SK-N-SH (cell line): ENCODE data around the gene DTX2.

Experiments
- EP300 ChIP-seq, 2 experiments: IDR thresholded peaks; 2 replicates each; pipeline versions ENCODE4 v1.4.0 to v1.6.1; 2012; ENCODE audit warnings: borderline replicate concordance in 1 of 2, low read depth in 1 of 2, low read length in 1 of 2
- FOSL2 ChIP-seq: IDR thresholded peaks from 2 replicates; pipeline ENCODE4 v1.4.0; 2012; ENCODE audit warnings: low read depth, mild to moderate bottlenecking, moderate library complexity, borderline replicate concordance
- FOXJ3 ChIP-seq: sonication (generic); formaldehyde crosslinking; IDR thresholded peaks from 2 replicates; pipeline ENCODE4 v1.5.1; 2020; ENCODE audit warnings: mild to moderate bottlenecking, missing genetic modification reagents
- FOXM1 ChIP-seq: IDR thresholded peaks from 2 replicates; pipeline ENCODE4 v1.4.0; 2012; ENCODE audit warnings: low read depth, mild to moderate bottlenecking
- GABPA ChIP-seq: IDR thresholded peaks from 2 replicates; pipeline ENCODE4 v1.4.0; 2012; ENCODE audit warnings: low read depth, mild to moderate bottlenecking
- POLR2AphosphoS5 ChIP-seq: IDR thresholded peaks from 2 replicates; pipeline ENCODE4 v1.6.1; 2012; ENCODE audit warnings: low read depth, low read length
- RCOR1 ChIP-seq: fragments of 150-350 bp; IDR thresholded peaks from 2 replicates; pipeline ENCODE4 v1.6.1; 2017; ENCODE audit warnings: antibody characterized with exemption, low read length
- TAF1 ChIP-seq: IDR thresholded peaks from 2 replicates; pipeline ENCODE4 v1.6.1; 2012; ENCODE audit warnings: low read depth, mild to moderate bottlenecking, low read length, moderate library complexity, borderline replicate concordance
- TCF12 ChIP-seq: IDR thresholded peaks from 2 replicates; pipeline ENCODE4 v1.4.0; 2012
- TF ChIP-seq, protein P1 (sequence below): fragments of 200-600 bp; sonication (generic); IDR thresholded peaks from 2 replicates; pipeline ENCODE4 v1.6.1; 2017; ENCODE audit warnings: antibody characterized with exemption, mild to moderate bottlenecking, moderate library complexity
- TF ChIP-seq, protein P2 (sequence below): IDR thresholded peaks from 2 replicates; pipeline ENCODE4 v1.4.0; 2012; ENCODE audit warnings: low read depth
- TF ChIP-seq, protein P3 (sequence below): IDR thresholded peaks from 2 replicates; pipeline ENCODE4 v1.6.1; 2012; ENCODE audit warnings: mild to moderate bottlenecking, low read depth, low read length, moderate library complexity

DNA sequence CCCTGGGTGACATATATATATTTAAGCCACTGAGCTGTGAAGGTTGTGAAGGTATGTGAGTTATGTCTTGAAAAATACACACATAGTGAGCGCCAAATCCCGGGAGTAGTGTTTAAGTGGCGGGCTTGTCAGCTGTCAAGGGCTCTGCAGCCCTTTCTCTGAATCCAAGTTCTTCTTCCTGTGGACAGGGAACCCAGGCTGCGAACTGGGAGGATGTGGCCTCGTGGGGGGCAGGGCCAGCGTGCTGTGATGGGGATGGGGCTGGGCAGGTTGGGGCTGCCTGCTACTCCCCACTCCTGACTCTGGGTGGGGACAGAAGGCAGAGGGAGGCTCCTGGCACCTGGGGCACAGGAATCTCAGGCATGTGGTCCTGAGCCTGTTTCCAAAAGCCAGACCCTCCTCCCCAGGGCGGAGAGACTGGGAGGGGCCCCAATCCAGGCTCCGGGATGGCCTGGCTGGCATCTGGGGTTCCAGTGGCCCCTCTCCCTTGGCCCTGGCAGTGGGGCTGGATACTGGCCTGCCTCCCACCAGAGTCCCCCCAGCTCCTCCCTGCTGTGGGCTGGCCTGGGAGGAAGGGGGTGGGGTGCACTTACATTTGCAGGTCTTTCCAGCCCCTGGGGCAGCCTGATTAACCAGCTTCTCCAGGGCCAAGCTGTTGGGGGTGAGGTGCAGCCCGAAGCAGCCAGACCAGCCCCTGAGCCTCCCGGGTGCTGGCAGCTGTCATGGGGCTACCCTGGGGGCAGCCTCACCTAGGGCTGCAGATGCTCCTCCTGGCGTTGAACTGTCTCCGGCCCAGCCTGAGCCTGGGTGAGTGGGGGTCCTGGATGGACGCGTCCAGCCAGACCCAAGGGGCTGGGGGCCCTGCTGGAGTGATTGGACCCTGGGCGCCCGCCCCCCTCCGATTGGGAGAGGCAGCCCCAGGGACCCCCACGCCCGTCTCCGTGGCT lies 48.7 kb downstream of the DTX2 start, which contains the start of gene UPK3B:
- TF ChIP-seq, protein P1, sequence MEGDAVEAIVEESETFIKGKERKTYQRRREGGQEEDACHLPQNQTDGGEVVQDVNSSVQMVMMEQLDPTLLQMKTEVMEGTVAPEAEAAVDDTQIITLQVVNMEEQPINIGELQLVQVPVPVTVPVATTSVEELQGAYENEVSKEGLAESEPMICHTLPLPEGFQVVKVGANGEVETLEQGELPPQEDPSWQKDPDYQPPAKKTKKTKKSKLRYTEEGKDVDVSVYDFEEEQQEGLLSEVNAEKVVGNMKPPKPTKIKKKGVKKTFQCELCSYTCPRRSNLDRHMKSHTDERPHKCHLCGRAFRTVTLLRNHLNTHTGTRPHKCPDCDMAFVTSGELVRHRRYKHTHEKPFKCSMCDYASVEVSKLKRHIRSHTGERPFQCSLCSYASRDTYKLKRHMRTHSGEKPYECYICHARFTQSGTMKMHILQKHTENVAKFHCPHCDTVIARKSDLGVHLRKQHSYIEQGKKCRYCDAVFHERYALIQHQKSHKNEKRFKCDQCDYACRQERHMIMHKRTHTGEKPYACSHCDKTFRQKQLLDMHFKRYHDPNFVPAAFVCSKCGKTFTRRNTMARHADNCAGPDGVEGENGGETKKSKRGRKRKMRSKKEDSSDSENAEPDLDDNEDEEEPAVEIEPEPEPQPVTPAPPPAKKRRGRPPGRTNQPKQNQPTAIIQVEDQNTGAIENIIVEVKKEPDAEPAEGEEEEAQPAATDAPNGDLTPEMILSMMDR: no peak
- TF ChIP-seq GABPA (no peak), FOXJ3 (CRISPR knock-in tag) (no peak), POLR2AphosphoS5 (no peak), FOSL2 (no peak), RCOR1 (no peak), EP300 (IDR thresholded peaks at IDR 0.05; ENCODE audit: borderline replicate concordance in 1 of 2, low read depth in 1 of 2, low read length in 1 of 2) (no peak), TAF1 (no peak), FOXM1 (no peak), TCF12 (no peak)
- TF ChIP-seq, protein P2, sequence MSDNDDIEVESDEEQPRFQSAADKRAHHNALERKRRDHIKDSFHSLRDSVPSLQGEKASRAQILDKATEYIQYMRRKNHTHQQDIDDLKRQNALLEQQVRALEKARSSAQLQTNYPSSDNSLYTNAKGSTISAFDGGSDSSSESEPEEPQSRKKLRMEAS: no peak
- TF ChIP-seq, protein P3, sequence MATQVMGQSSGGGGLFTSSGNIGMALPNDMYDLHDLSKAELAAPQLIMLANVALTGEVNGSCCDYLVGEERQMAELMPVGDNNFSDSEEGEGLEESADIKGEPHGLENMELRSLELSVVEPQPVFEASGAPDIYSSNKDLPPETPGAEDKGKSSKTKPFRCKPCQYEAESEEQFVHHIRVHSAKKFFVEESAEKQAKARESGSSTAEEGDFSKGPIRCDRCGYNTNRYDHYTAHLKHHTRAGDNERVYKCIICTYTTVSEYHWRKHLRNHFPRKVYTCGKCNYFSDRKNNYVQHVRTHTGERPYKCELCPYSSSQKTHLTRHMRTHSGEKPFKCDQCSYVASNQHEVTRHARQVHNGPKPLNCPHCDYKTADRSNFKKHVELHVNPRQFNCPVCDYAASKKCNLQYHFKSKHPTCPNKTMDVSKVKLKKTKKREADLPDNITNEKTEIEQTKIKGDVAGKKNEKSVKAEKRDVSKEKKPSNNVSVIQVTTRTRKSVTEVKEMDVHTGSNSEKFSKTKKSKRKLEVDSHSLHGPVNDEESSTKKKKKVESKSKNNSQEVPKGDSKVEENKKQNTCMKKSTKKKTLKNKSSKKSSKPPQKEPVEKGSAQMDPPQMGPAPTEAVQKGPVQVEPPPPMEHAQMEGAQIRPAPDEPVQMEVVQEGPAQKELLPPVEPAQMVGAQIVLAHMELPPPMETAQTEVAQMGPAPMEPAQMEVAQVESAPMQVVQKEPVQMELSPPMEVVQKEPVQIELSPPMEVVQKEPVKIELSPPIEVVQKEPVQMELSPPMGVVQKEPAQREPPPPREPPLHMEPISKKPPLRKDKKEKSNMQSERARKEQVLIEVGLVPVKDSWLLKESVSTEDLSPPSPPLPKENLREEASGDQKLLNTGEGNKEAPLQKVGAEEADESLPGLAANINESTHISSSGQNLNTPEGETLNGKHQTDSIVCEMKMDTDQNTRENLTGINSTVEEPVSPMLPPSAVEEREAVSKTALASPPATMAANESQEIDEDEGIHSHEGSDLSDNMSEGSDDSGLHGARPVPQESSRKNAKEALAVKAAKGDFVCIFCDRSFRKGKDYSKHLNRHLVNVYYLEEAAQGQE: no peak
